Omental fat pad (tissue), 4 donors: ENCODE data around the gene MAGEA1. TPM values are rescaled to one million over a fixed set of nuclear protein-coding genes. Genes with fewer than 3 reads are reported as not detected.

Experiments used
- ATAC-seq: fragments of 150-250 bp; one replicate; pipeline ENCODE4 v1.9.1; 2016; ENCODE audit warnings: mild to moderate bottlenecking, moderate library complexity; ENCODE audit not compliant: low FRiP score
- DNase-seq: peaks from one replicate; pipeline ENCODE4 v3.0.0-alpha.2; 2019; ENCODE audit warnings: low spot score
- total RNA-seq, 4 donors: library from RNA; depleted of rRNA; stranded (reverse); fragments of >200 nt; gene quantifications; one replicate each; pipeline ENCODE4 v1.1.0, GENCODE V29; 2016
- TF ChIP-seq, protein P1 (sequence below), 3 donors: fragments of 450-650 bp; IDR thresholded peaks; one replicate each; pipeline ENCODE4 v1.5.1; 2016 to 2017; ENCODE audit warnings: antibody characterized with exemption in 3 of 3, mild to moderate bottlenecking in 3 of 3, moderate library complexity in 2 of 3

The MAGEA1 gene
- total RNA-seq, 4 donors from 2014 or later, result not detected

GRCh38 chrX:153216926-153217325 lies 37.8 kb downstream of the MAGEA1 start:
- TF ChIP-seq, protein P1, sequence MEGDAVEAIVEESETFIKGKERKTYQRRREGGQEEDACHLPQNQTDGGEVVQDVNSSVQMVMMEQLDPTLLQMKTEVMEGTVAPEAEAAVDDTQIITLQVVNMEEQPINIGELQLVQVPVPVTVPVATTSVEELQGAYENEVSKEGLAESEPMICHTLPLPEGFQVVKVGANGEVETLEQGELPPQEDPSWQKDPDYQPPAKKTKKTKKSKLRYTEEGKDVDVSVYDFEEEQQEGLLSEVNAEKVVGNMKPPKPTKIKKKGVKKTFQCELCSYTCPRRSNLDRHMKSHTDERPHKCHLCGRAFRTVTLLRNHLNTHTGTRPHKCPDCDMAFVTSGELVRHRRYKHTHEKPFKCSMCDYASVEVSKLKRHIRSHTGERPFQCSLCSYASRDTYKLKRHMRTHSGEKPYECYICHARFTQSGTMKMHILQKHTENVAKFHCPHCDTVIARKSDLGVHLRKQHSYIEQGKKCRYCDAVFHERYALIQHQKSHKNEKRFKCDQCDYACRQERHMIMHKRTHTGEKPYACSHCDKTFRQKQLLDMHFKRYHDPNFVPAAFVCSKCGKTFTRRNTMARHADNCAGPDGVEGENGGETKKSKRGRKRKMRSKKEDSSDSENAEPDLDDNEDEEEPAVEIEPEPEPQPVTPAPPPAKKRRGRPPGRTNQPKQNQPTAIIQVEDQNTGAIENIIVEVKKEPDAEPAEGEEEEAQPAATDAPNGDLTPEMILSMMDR (IDR thresholded peaks at IDR 0.05), result no peak
- ATAC-seq, result no peak
- DNase-seq, result no peak

GRCh38 chrX:153225438-153226098 lies 46.5 kb downstream of the MAGEA1 start:
- TF ChIP-seq, protein P1 (IDR thresholded peaks at IDR 0.05), result no peak
- DNase-seq (no peak), ATAC-seq (no peak)

- TF ChIP-seq, protein P1 (IDR thresholded peaks at IDR 0.05), result no peak
- DNase-seq (peak; percentile 24), ATAC-seq (peak; percentile 95)
These were observed 47.5 kb downstream of the MAGEA1 start for GRCh38 chrX:153226344-153227185.

Other genes with a start within 250 kb of the MAGEA1 start
- not detected for gene PNMA5, start 185.2 kb upstream of the MAGEA1 start, total RNA-seq
- gene PNMA3, start 122.8 kb upstream of the MAGEA1 start, total RNA-seq, result under 1 TPM; 0.24 to 0.46 (median 0.38) TPM
- 1 to 10 TPM; 1.1 to 2.3 (median 1.7) TPM for gene PNMA6A, start 106.8 kb upstream of the MAGEA1 start, total RNA-seq
- gene PNMA6F, start 142.5 kb downstream of the MAGEA1 start, total RNA-seq, result not detected
- 10 to 100 TPM; 14.6 to 45.4 (median 19.5) TPM for gene ZNF275, start 154.9 kb downstream of the MAGEA1 start, total RNA-seq
- under 1 TPM in 1 of 4 donors, not detected in 3; 0.32 TPM for gene PNMA6E, start 222.1 kb downstream of the MAGEA1 start, total RNA-seq
- gene ZFP92, start 232.2 kb downstream of the MAGEA1 start, total RNA-seq, result 1 to 10 TPM; 1.4 to 7.6 (median 4.2) TPM